PC-9 (cell line): ENCODE data around the gene C3orf20.

Experiments used
- CTCF ChIP-seq: fragments of 200-600 bp; sonication (generic); conservative IDR thresholded peaks from 2 replicates; pipeline ENCODE4 v1.6.1; 2017; ENCODE audit warnings: mixed run types, antibody characterized with exemption, mild to moderate bottlenecking, moderate library complexity
- EZH2 ChIP-seq: fragments of 200-600 bp; sonication (generic); IDR thresholded peaks from 2 replicates; pipeline ENCODE4 v1.8.0; 2017; ENCODE audit warnings: antibody characterized with exemption, low read depth

- TF ChIP-seq CTCF (no peak), EZH2 (no peak)
Observed at GRCh38 chr3:14685179-14685578, 10.2 kb downstream of the C3orf20 start.
